Measurements from ENCODE around the gene TBK1. TPM values are rescaled to one million over a fixed set of nuclear protein-coding genes. Genes with fewer than 3 reads are reported as not detected.

TBK1 gene
- total RNA-seq, 1 experiment from 2014 or later: 26.2 TPM

- Histone ChIP-seq H3K79me2 (ENCODE audit: low read depth) (peaks cover 71% of the 10 kb centered on the region), H3K27me3 (ENCODE audit: insufficient read depth, low read depth) (no peaks in the 10 kb centered on the region), H3K4me1 (replicated peaks; ENCODE audit: insufficient read depth) (peaks cover 12% of the 10 kb centered on the region), H3K27ac (no peak overlapping the region), H3K4me3 (no peak overlapping the region), H3K36me3 (ENCODE audit: low read depth) (peaks cover 25% of the 10 kb centered on the region), H3K4me2 (no peak overlapping the region), H3F3A (ENCODE audit: insufficient read depth, low read depth) (peaks cover 18% of the 10 kb centered on the region), H3K9me2 (ENCODE audit: insufficient read depth) (no peaks in the 10 kb centered on the region), H3K9me3 (ENCODE audit: insufficient read depth, low read depth) (no peaks in the 10 kb centered on the region), H4K20me1 (ENCODE audit: insufficient read depth) (peaks cover 61% of the 10 kb centered on the region), H2AFZ (no peak overlapping the region)
- DNase-seq: no peak
- no peak for TF ChIP-seq CTCF (conservative IDR thresholded peaks at IDR 0.05)
- no peak for TF ChIP-seq EZH2 (IDR thresholded peaks at IDR 0.05; ENCODE audit: low read depth)
- intact Hi-C loops (cut with micrococcal nuclease; ENCODE audit: unreplicated experiment): loop anchor here (10.0 kb wide), 1 partner anchor 148 kb away; no protein-coding TSS in a partner anchor
- ChIA-PET POLR2A (ENCODE audit: unreplicated experiment) (no interaction called here), CTCF (interaction anchor here (0.7 kb wide), 1 partner anchor 310 kb away, joined by 6 read pairs; no protein-coding TSS in a partner anchor)
- no TSS peak for BruUV-seq (replicated peaks)
Observed at GRCh38 chr12:64457032-64457431, 5.1 kb downstream of the TBK1 start.

- POLR2A ChIA-PET (ENCODE audit: unreplicated experiment): no interaction called here
Observed at GRCh38 chr12:64457466-64457865, 5.5 kb downstream of the TBK1 start.

GRCh38 chr12:64457923-64458322 lies 6.0 kb downstream of the TBK1 start:
- Histone ChIP-seq H3K27ac (no peak overlapping the region), H3K79me2 (ENCODE audit: low read depth) (peaks cover 70% of the 10 kb centered on the region), H4K20me1 (ENCODE audit: insufficient read depth) (peaks cover 66% of the 10 kb centered on the region), H3K36me3 (ENCODE audit: low read depth) (peaks cover 26% of the 10 kb centered on the region), H3K4me2 (no peak overlapping the region), H3K4me3 (no peak overlapping the region), H3F3A (ENCODE audit: insufficient read depth, low read depth) (peaks cover 12% of the 10 kb centered on the region), H3K9me3 (ENCODE audit: insufficient read depth, low read depth) (no peaks in the 10 kb centered on the region), H3K27me3 (ENCODE audit: insufficient read depth, low read depth) (no peaks in the 10 kb centered on the region), H2AFZ (no peak overlapping the region), H3K4me1 (replicated peaks; ENCODE audit: insufficient read depth) (peaks cover 12% of the 10 kb centered on the region), H3K9me2 (ENCODE audit: insufficient read depth) (no peaks in the 10 kb centered on the region)
- ChIA-PET CTCF (no interaction called here), POLR2A (ENCODE audit: unreplicated experiment) (no interaction called here)
- intact Hi-C loops (cut with micrococcal nuclease; ENCODE audit: unreplicated experiment): loop anchor here (10.0 kb wide), 1 partner anchor 147 kb away; no protein-coding TSS in a partner anchor
- DNase-seq: no peak
- no TSS peak for BruUV-seq (replicated peaks)
- no peak for TF ChIP-seq CTCF (conservative IDR thresholded peaks at IDR 0.05)
- TF ChIP-seq EZH2 (IDR thresholded peaks at IDR 0.05; ENCODE audit: low read depth): no peak

More at GRCh38 chr12:64457466-64457865, 5.5 kb downstream of the TBK1 start:
- BruUV-seq (replicated peaks): no TSS peak
- Histone ChIP-seq H3K27ac (no peak overlapping the region), H3K36me3 (ENCODE audit: low read depth) (peaks cover 26% of the 10 kb centered on the region), H4K20me1 (ENCODE audit: insufficient read depth) (peaks cover 63% of the 10 kb centered on the region), H2AFZ (no peak overlapping the region), H3K79me2 (ENCODE audit: low read depth) (peaks cover 68% of the 10 kb centered on the region), H3K9me3 (ENCODE audit: insufficient read depth, low read depth) (no peaks in the 10 kb centered on the region), H3K4me3 (no peak overlapping the region), H3K27me3 (ENCODE audit: insufficient read depth, low read depth) (no peaks in the 10 kb centered on the region), H3K4me1 (replicated peaks; ENCODE audit: insufficient read depth) (peaks cover 12% of the 10 kb centered on the region), H3K4me2 (no peak overlapping the region), H3K9me2 (ENCODE audit: insufficient read depth) (no peaks in the 10 kb centered on the region), H3F3A (ENCODE audit: insufficient read depth, low read depth) (peaks cover 15% of the 10 kb centered on the region)
- DNase-seq: no peak
- intact Hi-C loops (cut with micrococcal nuclease; ENCODE audit: unreplicated experiment): loop anchor here (10.0 kb wide), 1 partner anchor 147 kb away; no protein-coding TSS in a partner anchor
- TF ChIP-seq CTCF (conservative IDR thresholded peaks at IDR 0.05) (no peak), EZH2 (IDR thresholded peaks at IDR 0.05; ENCODE audit: low read depth) (no peak)
- CTCF ChIA-PET: no interaction called here
